HCT116 (cell line): ENCODE measurements around the gene COG1. TPM values are rescaled to one million over a fixed set of nuclear protein-coding genes. Genes with fewer than 3 reads are reported as not detected.

Experiments used
- ATAC-seq: fragments of 200-7000 bp; cut with Tn5 transposase; 2 replicates; pipeline ENCODE4 v1.9.1; 2020; ENCODE audit warnings: mild to moderate bottlenecking, moderate library complexity
- BruUV-seq: library from RNA; stranded (reverse); fragments of 400-500 nt; replicated peaks from 2 replicates; lab custom pipeline; 2021; lab: Mats Ljungman, UMichigan
- CTCF ChIA-PET: fragments of 300-600 bp; sonication (Branson Sonifier 250); formaldehyde crosslinking; loops from one replicate; lab custom pipeline; 2021; ENCODE audit warnings: antibody characterized with exemption; lab: Charles Lee
- POLR2A ChIA-PET: fragments of 300-600, 350-600 bp; sonication (Branson Sonifier 250); formaldehyde crosslinking; loops from one replicate; lab custom pipeline; 2021; ENCODE audit warnings: antibody characterized with exemption; lab: Charles Lee
- RAD21 ChIA-PET, 2 experiments: fragments of 300-600 bp; sonication (Branson Sonifier 250); formaldehyde crosslinking; loops; one replicate each; lab custom pipeline; 2023; ENCODE audit warnings: low total read pairs in 2 of 2; ENCODE audit not compliant: uncharacterized antibody in 2 of 2, unreplicated experiment in 2 of 2, low non-redundant PET in 1 of 2; lab: Charles Lee
- DNase-seq: peaks from one replicate; pipeline ENCODE4 v3.0.0-alpha.2; 2010; ENCODE audit warnings: low read depth, low spot score
- H2AFZ ChIP-seq: fragments of 200-600 bp; shearing (Covaris generic), sonication (generic); 2 replicates; pipeline ENCODE4 v1.6.1; 2017; ENCODE audit warnings: low read depth, mixed run types, mixed read lengths, antibody characterized with exemption, low read length; ENCODE audit not compliant: poor library complexity, severe bottlenecking
- H3K27ac ChIP-seq: 2 replicates; pipeline ENCODE4 v1.5.1; 2012; ENCODE audit warnings: low read depth, low read length
- H3K27me3 ChIP-seq: fragments of 200-600 bp; sonication (generic); 2 replicates; pipeline ENCODE4 v1.6.1; 2016; ENCODE audit warnings: mixed run types, low read length, mixed read lengths; ENCODE audit not compliant: insufficient read depth
- H3K36me3 ChIP-seq, 2 experiments: fragments of 200-500 bp in 1 of 2; fragments of 200-600 bp in 1 of 2; sonication (Bioruptor generic) in 1 of 2; sonication (generic) in 1 of 2; 2 replicates each; pipeline versions ENCODE4 v1.5.1 to v1.6.1; 2014 to 2016; ENCODE audit warnings: low read length in 2 of 2, inconsistent platforms in 1 of 2, mixed read lengths in 1 of 2, mixed run types in 1 of 2; ENCODE audit not compliant: insufficient read depth in 2 of 2, control insufficient read depth in 1 of 2
- H3K4me1 ChIP-seq, 2 experiments: fragments of 200-600 bp in 1 of 2; sonication (generic) in 1 of 2; 2 replicates each; pipeline versions ENCODE4 v1.5.1 to v1.6.1; 2012 to 2017; ENCODE audit warnings: low read length in 2 of 2, inconsistent platforms in 1 of 2, mild to moderate bottlenecking in 1 of 2, mixed read lengths in 1 of 2, mixed run types in 1 of 2, moderate library complexity in 1 of 2; ENCODE audit not compliant: insufficient read depth in 2 of 2, control insufficient read depth in 1 of 2
- H3K4me2 ChIP-seq: fragments of 200-600 bp; sonication (generic); 2 replicates; pipeline ENCODE4 v1.6.1; 2017; ENCODE audit warnings: mixed run types, low read length, mixed read lengths
- H3K4me3 ChIP-seq, 2 experiments: fragments of 200-600 bp in 1 of 2; sonication (generic) in 1 of 2; replicated peaks in 1 of 2; 2 replicates each; pipeline ENCODE4 v1.5.1; 2011 to 2016; ENCODE audit warnings: low read length in 2 of 2, control low read depth in 1 of 2, low read depth in 1 of 2, mild to moderate bottlenecking in 1 of 2, mixed read lengths in 1 of 2, mixed run types in 1 of 2
- H3K79me2 ChIP-seq: fragments of 200-600 bp; sonication (generic); 2 replicates; pipeline ENCODE4 v1.6.1; 2017; ENCODE audit warnings: mild to moderate bottlenecking, mixed run types, low read length, moderate library complexity, mixed read lengths; ENCODE audit not compliant: insufficient read depth
- H3K9ac ChIP-seq: fragments of 200-600 bp; sonication (generic); 2 replicates; pipeline ENCODE4 v1.6.1; 2016; ENCODE audit warnings: low read length, mixed read lengths
- H3K9me2 ChIP-seq: fragments of 200-600 bp; sonication (generic), shearing (Covaris generic); 2 replicates; pipeline ENCODE4 v1.6.1; 2017; ENCODE audit warnings: mixed run types, mild to moderate bottlenecking, moderate library complexity; ENCODE audit not compliant: insufficient read depth
- H3K9me3 ChIP-seq, 2 experiments: fragments of 200-500 bp in 1 of 2; fragments of 200-600 bp in 1 of 2; sonication (Bioruptor generic) in 1 of 2; sonication (generic) in 1 of 2; 2 replicates each; pipeline ENCODE4 v1.6.1; 2014 to 2017; ENCODE audit warnings: low read length in 2 of 2, mixed read lengths in 2 of 2, inconsistent platforms in 1 of 2, low read depth in 1 of 2, mild to moderate bottlenecking in 1 of 2, mixed run types in 1 of 2, moderate library complexity in 1 of 2; ENCODE audit not compliant: control insufficient read depth in 1 of 2, insufficient read depth in 1 of 2
- H4K20me1 ChIP-seq: fragments of 200-600 bp; sonication (generic), shearing (Covaris generic); 2 replicates; pipeline ENCODE4 v1.6.1; 2017; ENCODE audit warnings: mixed run types, mild to moderate bottlenecking, moderate library complexity; ENCODE audit not compliant: insufficient read depth
- CBX3 ChIP-seq: IDR thresholded peaks from 2 replicates; pipeline ENCODE4 v1.6.1; 2012; ENCODE audit warnings: low read depth
- CEBPB ChIP-seq: IDR thresholded peaks from 2 replicates; pipeline ENCODE4 v1.6.1; 2012; ENCODE audit warnings: low read depth
- EGR1 ChIP-seq: IDR thresholded peaks from 2 replicates; pipeline ENCODE4 v1.6.1; 2012; ENCODE audit warnings: low read depth
- ELF1 ChIP-seq: IDR thresholded peaks from 2 replicates; pipeline ENCODE4 v1.6.1; 2012; ENCODE audit warnings: low read depth, borderline replicate concordance
- EZH2phosphoT487 ChIP-seq: fragments of 200-600 bp; IDR thresholded peaks from 2 replicates; pipeline ENCODE4 v1.6.1; 2018; ENCODE audit warnings: antibody characterized with exemption, borderline replicate concordance
- FOSL1 ChIP-seq: IDR thresholded peaks from 2 replicates; pipeline ENCODE4 v1.6.1; 2012; ENCODE audit warnings: low read depth
- RAD21 ChIP-seq: IDR thresholded peaks from 2 replicates; pipeline ENCODE4 v1.6.1; 2012; ENCODE audit warnings: low read depth, mild to moderate bottlenecking
- REST ChIP-seq: IDR thresholded peaks from 2 replicates; pipeline ENCODE4 v1.6.1; 2012; ENCODE audit warnings: low read depth
- SIN3A ChIP-seq: IDR thresholded peaks from 2 replicates; pipeline ENCODE4 v1.6.1; 2012; ENCODE audit warnings: low read depth
- SP1 ChIP-seq: IDR thresholded peaks from 2 replicates; pipeline ENCODE4 v1.6.1; 2012; ENCODE audit warnings: low read depth
- SRF ChIP-seq: IDR thresholded peaks from 2 replicates; pipeline ENCODE4 v1.6.1; 2012; ENCODE audit warnings: low read depth
- YY1 ChIP-seq: IDR thresholded peaks from 2 replicates; pipeline ENCODE4 v1.6.1; 2011; ENCODE audit warnings: low read length, low read depth, moderate library complexity, mild to moderate bottlenecking; ENCODE audit not compliant: insufficient replicate concordance; ENCODE audit errors: extremely low read depth
- ZFX ChIP-seq: fragments of 450-650 bp; IDR thresholded peaks from 2 replicates; pipeline ENCODE4 v1.6.1; 2017
- intact Hi-C: fragments of 100-400 bp; cut with micrococcal nuclease; formaldehyde crosslinking; loops from 2 replicates; pipeline ENCODE4 v1.10.0; 2022
- total RNA-seq: library from RNA; stranded (reverse); gene quantifications from one replicate; pipeline ENCODE4 v1.2.1, GENCODE V29; 2021; ENCODE audit not compliant: unreplicated experiment
- TF ChIP-seq, protein P1 (sequence below): IDR thresholded peaks from 2 replicates; pipeline ENCODE4 v1.6.1; 2011; ENCODE audit warnings: mild to moderate bottlenecking, low read length, moderate library complexity; ENCODE audit not compliant: insufficient replicate concordance; ENCODE audit errors: extremely low read depth
- TF ChIP-seq, protein P2 (sequence below): IDR thresholded peaks from 2 replicates; pipeline ENCODE4 v1.6.1; 2012

COG1 gene
- total RNA-seq, 1 experiment from 2014 or later = 44.6 TPM

DNA sequence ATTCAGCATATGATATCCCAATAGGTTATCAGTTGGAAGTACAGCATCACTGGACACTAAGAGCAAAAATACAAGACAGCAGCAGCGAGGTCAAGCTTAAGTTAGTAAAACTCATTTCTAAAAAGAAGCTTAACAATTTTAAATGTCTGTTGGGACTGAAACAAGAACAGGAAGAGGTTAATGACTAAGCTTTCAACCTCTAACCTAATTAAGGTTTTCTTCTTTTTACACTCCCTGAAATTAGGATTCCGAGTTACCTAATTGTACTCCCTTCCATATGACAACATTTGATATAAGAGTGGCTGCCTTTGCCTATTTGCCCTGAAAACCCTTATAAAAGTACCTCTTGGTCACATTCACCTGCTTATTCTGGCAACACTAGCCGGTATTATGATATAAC, 34.5 kb downstream of the COG1 start:
- DNase-seq (no peak), ATAC-seq (no peak)
- ChIA-PET POLR2A (no interaction called here), RAD21 (interaction anchor here in 1 of 2 experiments (1.1 kb wide), 1 partner anchor 500 kb away, joined by 3 read pairs; no protein-coding TSS in a partner anchor), CTCF (interaction anchor here (1.7 to 2.3 kb wide), 3 partner anchors 143 to 670 kb away, joined by 6 to 7 read pairs (median 7); no protein-coding TSS in a partner anchor)
- no peaks in the 10 kb centered on the region for H3K27me3 ChIP-seq
- no peaks in the 10 kb centered on the region for H3K9me2 ChIP-seq
- H4K20me1 ChIP-seq = peaks cover 6% of the 10 kb centered on the region; the same call in 1 of the 2 replicates
- H3K4me1 ChIP-seq = peaks cover 26 to 43% of the 10 kb centered on the region in 2 experiments
- H3K27ac ChIP-seq = no peak overlapping the region
- TF ChIP-seq EZH2phosphoT487 (no peak), FOSL1 (no peak), ELF1 (no peak), CEBPB (no peak), ZFX (no peak), REST (no peak), SIN3A (no peak), YY1 (no peak), SP1 (no peak), EGR1 (no peak), CBX3 (no peak), RAD21 (no peak), SRF (no peak)
- TF ChIP-seq, protein P1, sequence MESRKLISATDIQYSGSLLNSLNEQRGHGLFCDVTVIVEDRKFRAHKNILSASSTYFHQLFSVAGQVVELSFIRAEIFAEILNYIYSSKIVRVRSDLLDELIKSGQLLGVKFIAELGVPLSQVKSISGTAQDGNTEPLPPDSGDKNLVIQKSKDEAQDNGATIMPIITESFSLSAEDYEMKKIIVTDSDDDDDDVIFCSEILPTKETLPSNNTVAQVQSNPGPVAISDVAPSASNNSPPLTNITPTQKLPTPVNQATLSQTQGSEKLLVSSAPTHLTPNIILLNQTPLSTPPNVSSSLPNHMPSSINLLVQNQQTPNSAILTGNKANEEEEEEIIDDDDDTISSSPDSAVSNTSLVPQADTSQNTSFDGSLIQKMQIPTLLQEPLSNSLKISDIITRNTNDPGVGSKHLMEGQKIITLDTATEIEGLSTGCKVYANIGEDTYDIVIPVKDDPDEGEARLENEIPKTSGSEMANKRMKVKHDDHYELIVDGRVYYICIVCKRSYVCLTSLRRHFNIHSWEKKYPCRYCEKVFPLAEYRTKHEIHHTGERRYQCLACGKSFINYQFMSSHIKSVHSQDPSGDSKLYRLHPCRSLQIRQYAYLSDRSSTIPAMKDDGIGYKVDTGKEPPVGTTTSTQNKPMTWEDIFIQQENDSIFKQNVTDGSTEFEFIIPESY = no peak
- TF ChIP-seq, protein P2, sequence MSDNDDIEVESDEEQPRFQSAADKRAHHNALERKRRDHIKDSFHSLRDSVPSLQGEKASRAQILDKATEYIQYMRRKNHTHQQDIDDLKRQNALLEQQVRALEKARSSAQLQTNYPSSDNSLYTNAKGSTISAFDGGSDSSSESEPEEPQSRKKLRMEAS = no peak
- no peaks in the 10 kb centered on the region for H3K9me3 ChIP-seq
- BruUV-seq = no TSS peak
- H3K9ac ChIP-seq = no peak overlapping the region
- no peak overlapping the region for H2AFZ ChIP-seq
- intact Hi-C loops = no loop called here
- peaks cover 0 to 12% of the 10 kb centered on the region in 2 experiments; a peak in 2 of 4 replicates for H3K36me3 ChIP-seq
- H3K4me2 ChIP-seq = no peak overlapping the region
- H3K4me3 ChIP-seq = no peak overlapping the region
- peaks cover 93% of the 10 kb centered on the region for H3K79me2 ChIP-seq
